Panc1 (cell line): ENCODE results near the gene AHSA1.

Experiments
- CTCF ChIP-seq: fragments of 450-650 bp; IDR thresholded peaks from 2 replicates; pipeline ENCODE4 v1.5.1; 2017; ENCODE audit warnings: mild to moderate bottlenecking
- POLR2AphosphoS5 ChIP-seq: IDR thresholded peaks from 2 replicates; pipeline ENCODE4 v1.6.1; 2012; ENCODE audit warnings: mild to moderate bottlenecking, low read depth, low read length, moderate library complexity
- REST ChIP-seq, 2 experiments: IDR thresholded peaks; 2 replicates each; pipeline ENCODE4 v1.6.1; 2011 to 2012; ENCODE audit warnings: low read depth in 2 of 2, control low read depth in 1 of 2, low read length in 1 of 2, mild to moderate bottlenecking in 1 of 2, moderate library complexity in 1 of 2; ENCODE audit not compliant: insufficient read depth in 1 of 2

DNA sequence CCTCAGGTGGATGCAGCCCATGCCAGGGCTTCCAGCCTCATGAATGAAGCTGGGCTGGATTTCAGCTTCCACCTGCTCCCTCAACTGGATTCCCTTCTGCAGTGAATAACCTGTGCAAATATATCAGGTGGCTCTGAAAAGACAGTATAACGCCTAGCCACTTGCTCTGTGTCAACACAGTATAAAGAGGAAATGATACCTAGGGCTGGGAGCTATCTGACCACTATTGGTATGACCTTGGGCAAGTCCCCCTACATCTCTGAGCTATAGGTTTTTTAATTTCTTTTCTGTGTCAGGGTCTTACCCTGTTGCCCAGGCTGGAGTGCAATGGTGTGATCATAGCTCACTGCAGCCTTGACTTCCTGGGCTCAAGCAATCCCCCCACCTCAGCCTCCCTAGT is 20.9 kb downstream of the AHSA1 start:
- no peak for TF ChIP-seq CTCF
- no peak for TF ChIP-seq POLR2AphosphoS5
- TF ChIP-seq REST (IDR thresholded peaks at IDR 0.05; ENCODE audit: insufficient read depth in 1 of 2, low read depth in 2 of 2, low read length in 1 of 2), result no peak
